Dedifferentiated amniotic fluid mesenchymal stem cell (primary cell): ENCODE data around the gene SBDS.

Experiments
- DNase-seq: peaks from one replicate; pipeline ENCODE4 v3.0.0-alpha.2; 2016; ENCODE audit errors: extremely low spot score

The SBDS gene

DNA sequence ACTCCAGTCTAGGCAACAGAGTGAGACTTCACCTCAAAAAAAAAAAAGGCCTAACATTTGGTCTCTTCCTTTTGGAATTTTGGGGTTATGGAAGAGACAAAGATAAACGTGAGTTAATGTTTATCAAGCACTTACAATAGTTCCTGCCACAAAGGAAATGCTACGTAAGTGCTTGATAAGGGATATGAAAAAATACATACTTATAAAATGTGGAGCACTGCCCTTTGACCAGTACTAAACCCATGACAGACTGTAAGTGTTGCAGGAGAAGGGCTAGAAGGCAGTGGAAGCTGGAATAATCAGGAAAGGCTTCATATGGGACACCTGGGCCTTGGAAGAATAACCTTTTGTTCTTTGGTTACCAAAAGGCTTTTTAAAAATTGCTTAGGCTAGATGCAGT is 48.8 kb downstream of the SBDS start:
- no peak for DNase-seq

DNA sequence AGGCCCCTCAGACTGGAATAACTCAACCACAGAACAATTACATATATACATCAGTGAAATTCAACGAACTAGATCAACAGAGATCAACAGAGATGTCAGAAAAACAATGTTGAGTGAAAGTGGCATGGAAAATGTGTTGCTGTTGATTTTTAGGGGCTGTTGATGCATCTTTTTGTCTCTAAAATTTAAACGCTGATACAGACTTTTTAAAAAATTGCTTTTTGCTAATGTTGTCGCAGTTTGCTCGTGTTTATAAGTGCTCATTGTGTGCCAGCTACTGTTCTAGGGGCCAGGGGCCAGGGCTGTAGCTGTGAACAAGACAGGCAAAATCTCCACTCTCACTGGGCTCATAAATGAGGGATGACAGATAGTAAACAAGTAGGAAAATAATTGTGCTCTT is 56.1 kb downstream of the SBDS start:
- DNase-seq: no peak

DNA sequence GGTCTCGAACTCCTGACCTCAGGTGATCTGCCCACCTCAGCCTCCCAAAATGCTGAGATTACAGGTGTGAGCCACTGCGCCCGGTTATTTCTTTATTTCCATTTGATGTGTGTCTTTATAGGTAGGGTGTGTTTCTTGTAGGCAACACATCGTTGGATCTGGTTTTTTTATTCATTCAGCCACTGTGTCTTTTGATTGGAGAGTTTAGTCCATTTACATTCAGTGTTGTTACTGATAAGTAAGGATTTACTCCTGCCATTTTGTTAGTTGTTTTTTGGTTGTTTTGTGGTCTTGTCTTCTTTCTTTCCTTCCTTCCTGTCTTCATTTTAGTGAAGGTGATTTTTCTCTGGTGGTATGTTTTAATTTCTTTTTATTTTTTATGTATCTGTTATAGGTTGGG is 57.4 kb downstream of the SBDS start:
- DNase-seq: no peak
